Esophagus squamous epithelium (tissue), 5 donors: ENCODE results near the gene SNN. TPM values are rescaled to one million over a fixed set of nuclear protein-coding genes. Genes with fewer than 3 reads are reported as not detected.

Experiments
- DNase-seq: peaks from one replicate; lab custom pipeline; 2025; lab: John Stamatoyannopoulos, UW
- H3K27ac ChIP-seq, 4 donors: fragments of 200-600 bp; sonication (generic); one replicate each; pipeline ENCODE4 v1.5.1; 2016 to 2019; ENCODE audit warnings: mild to moderate bottlenecking in 1 of 4
- H3K27me3 ChIP-seq, 4 donors: fragments of 200-600 bp; sonication (generic); 1 replicate in 3 of 4; 2 replicates in 1 of 4; pipeline versions ENCODE4 v1.5.1 to v1.6.0; 2017 to 2021; ENCODE audit warnings: antibody characterized with exemption in 1 of 4
- H3K36me3 ChIP-seq, 3 donors: fragments of 200-600 bp; sonication (generic); one replicate each; pipeline ENCODE4 v1.5.1; 2016 to 2019
- H3K4me1 ChIP-seq, 3 donors: fragments of 200-600 bp; sonication (generic); one replicate each; pipeline ENCODE4 v1.5.1; 2017 to 2019
- H3K4me3 ChIP-seq, 4 donors: fragments of 200-600 bp; sonication (generic); 1 replicate in 3 of 4; 2 replicates in 1 of 4; pipeline ENCODE4 v1.5.1; 2016 to 2019; ENCODE audit warnings: mild to moderate bottlenecking in 2 of 4, moderate library complexity in 1 of 4
- H3K9me3 ChIP-seq, 3 donors: fragments of 200-600 bp; sonication (generic); one replicate each; pipeline ENCODE4 v1.5.1; 2016 to 2019
- POLR2A ChIP-seq, 4 donors: fragments of 450-650 bp; IDR thresholded peaks; one replicate each; pipeline ENCODE4 v1.6.1; 2017; ENCODE audit warnings: antibody characterized with exemption in 4 of 4, mild to moderate bottlenecking in 4 of 4, moderate library complexity in 3 of 4
- WGBS, 2 donors: methylation state at CpG; one replicate each; pipeline ENCODE4 v1.1.5; 2018; 5-methylcytosine and 5-hydroxymethylcytosine counted together
- intact Hi-C: fragments of 100-400 bp; cut with DNase I; formaldehyde crosslinking; loops from one replicate; pipeline ENCODE4 v1.15.0; 2022
- total RNA-seq, 4 donors: library from RNA; depleted of rRNA; stranded (reverse); fragments of >200 nt; gene quantifications; one replicate each; pipeline ENCODE4 v1.1.0, GENCODE V29; 2016
- TF ChIP-seq, protein P1 (sequence below), 6 experiments: fragments of 450-650 bp in 4 of 6; fragments of 200-600 bp in 2 of 6; sonication (generic) in 2 of 6; IDR thresholded peaks; one replicate each; pipeline ENCODE4 v1.5.1; 2016 to 2019; ENCODE audit warnings: antibody characterized with exemption in 6 of 6, mild to moderate bottlenecking in 4 of 6, moderate library complexity in 4 of 6
- donor health status: DM: yes; HTN: yes; CAD: no.

Gene SNN
- total RNA-seq, 4 donors from 2014 or later = 13.7 to 22.9 (median 17.0) TPM

DNA sequence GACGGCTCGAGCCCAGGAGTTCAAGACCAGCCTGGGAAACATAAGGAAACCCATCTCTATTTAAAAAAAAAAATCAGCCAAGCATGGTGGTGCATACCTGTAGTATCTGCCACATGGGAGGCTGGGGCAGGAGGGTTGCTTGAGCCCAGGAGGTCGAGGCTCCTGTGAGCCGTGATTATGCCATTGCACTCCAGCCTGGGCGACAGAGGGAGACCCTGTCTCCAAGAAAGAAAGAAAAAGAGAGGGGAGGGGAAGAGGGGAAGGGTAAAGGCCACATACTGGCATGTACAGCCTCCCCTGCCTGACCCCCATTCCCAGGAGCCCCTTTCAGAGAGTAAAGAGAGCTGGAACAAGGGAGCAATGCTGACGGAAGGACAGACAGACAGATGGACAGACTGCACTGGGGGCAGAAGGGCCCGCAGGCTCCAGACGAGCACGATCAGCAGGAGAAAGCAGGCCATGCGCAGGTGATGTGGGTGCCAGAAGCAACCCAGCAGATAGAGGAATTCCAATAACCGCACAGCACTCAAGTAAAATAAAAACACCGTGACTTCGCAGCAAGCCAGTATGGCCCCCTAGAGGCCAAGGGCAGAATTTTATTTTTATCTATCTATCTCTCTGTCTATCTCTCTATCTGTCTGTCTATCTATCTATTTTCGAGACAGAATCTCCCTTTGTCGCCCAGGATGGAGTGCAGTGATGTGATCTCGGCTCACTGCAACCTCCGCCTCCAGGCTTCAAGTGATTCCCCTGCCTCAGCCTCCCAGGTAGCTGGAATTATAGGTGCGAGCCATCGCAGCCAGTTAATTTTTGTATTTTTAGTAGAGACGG, 27.1 kb upstream of the SNN start:
- H3K27me3 ChIP-seq = no peaks in the 10 kb centered on the region
- no peak overlapping the region for H3K4me3 ChIP-seq
- no peaks in the 10 kb centered on the region for H3K36me3 ChIP-seq
- peak overlapping the region; percentile 80 to 95 (median 89) for H3K27ac ChIP-seq
- 32 to 38% methylated on average over 19 to 20 of the region's 20 CpGs for WGBS, 2 donors
- TF ChIP-seq POLR2A (IDR thresholded peaks at IDR 0.05) = no peak
- TF ChIP-seq, protein P1, sequence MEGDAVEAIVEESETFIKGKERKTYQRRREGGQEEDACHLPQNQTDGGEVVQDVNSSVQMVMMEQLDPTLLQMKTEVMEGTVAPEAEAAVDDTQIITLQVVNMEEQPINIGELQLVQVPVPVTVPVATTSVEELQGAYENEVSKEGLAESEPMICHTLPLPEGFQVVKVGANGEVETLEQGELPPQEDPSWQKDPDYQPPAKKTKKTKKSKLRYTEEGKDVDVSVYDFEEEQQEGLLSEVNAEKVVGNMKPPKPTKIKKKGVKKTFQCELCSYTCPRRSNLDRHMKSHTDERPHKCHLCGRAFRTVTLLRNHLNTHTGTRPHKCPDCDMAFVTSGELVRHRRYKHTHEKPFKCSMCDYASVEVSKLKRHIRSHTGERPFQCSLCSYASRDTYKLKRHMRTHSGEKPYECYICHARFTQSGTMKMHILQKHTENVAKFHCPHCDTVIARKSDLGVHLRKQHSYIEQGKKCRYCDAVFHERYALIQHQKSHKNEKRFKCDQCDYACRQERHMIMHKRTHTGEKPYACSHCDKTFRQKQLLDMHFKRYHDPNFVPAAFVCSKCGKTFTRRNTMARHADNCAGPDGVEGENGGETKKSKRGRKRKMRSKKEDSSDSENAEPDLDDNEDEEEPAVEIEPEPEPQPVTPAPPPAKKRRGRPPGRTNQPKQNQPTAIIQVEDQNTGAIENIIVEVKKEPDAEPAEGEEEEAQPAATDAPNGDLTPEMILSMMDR (IDR thresholded peaks at IDR 0.05) = peak; percentile 82 to 87 (median 87)
- no peak for DNase-seq
- intact Hi-C loops = loop anchor here (5.0 to 10.0 kb wide), 3 partner anchors 74 to 244 kb away; no protein-coding TSS in a partner anchor
- peaks cover 12 to 32% (median 19%) of the 10 kb centered on the region in 3 donors for H3K4me1 ChIP-seq
- no peaks in the 10 kb centered on the region for H3K9me3 ChIP-seq

DNA sequence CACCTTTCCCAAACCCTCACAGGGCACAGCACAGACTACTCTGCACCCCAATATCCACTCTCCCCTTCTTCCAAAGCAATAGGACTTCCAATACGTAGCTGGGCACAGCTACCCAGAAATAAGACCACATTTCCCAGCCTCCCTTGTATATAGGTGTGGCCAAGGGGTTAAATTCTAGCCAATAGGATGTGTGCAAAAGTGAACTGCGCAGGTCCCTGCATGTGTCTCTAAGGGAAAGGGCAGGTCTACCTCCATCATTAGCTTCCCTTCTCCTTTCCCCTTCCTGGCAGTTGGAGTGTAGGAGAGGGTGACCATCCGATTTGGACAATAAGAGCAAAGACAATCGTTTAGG, 25.5 kb upstream of the SNN start:
- Histone ChIP-seq H3K27me3 (no peaks in the 10 kb centered on the region), H3K27ac (no peak overlapping the region), H3K4me3 (no peak overlapping the region), H3K9me3 (no peaks in the 10 kb centered on the region), H3K36me3 (no peaks in the 10 kb centered on the region), H3K4me1 (peaks cover 12 to 24% (median 19%) of the 10 kb centered on the region in 3 donors)
- 59 to 66% methylated on average over 4 of the region's 4 CpGs for WGBS, 2 donors
- intact Hi-C loops = loop anchor here (5.0 to 10.0 kb wide), 3 partner anchors 72 to 245 kb away; no protein-coding TSS in a partner anchor
- TF ChIP-seq, protein P1 (IDR thresholded peaks at IDR 0.05) = no peak
- no peak for TF ChIP-seq POLR2A (IDR thresholded peaks at IDR 0.05)
- no peak for DNase-seq

DNA sequence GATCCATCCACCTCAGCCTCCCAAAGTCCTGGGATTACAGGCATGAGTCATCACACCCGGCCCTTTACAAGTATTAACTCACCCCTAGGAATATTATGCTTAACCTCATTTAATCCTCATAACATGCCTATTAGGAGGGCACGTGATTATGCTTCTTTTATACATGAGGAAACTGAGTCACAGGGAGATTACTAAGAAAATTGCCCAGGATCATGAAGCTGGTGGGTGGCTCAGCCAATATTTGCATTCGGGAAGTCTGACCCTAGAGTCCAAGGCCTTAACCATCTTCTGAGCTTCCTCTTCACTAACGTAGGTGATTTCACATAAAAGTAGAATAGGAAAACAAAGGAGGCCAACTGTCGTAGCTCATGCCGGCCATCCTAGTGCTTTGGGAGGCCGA, 19.0 kb upstream of the SNN start:
- WGBS, 2 donors = 54 to 67% methylated on average over 7 of the region's 7 CpGs
- no peaks in the 10 kb centered on the region for H3K9me3 ChIP-seq
- peaks cover 0 to 7% (median 0%) of the 10 kb centered on the region in 3 donors for H3K4me1 ChIP-seq
- TF ChIP-seq, protein P1 (IDR thresholded peaks at IDR 0.05) = no peak
- no peak for TF ChIP-seq POLR2A (IDR thresholded peaks at IDR 0.05)
- H3K4me3 ChIP-seq = no peak overlapping the region
- H3K27ac ChIP-seq = no peak overlapping the region
- no peaks in the 10 kb centered on the region for H3K36me3 ChIP-seq
- DNase-seq = no peak
- intact Hi-C loops = loop anchor here (10.0 kb wide), 1 partner anchor 66 kb away; no protein-coding TSS in a partner anchor
- no peaks in the 10 kb centered on the region for H3K27me3 ChIP-seq

GRCh38 chr16:11650641-11651591, 17.3 kb upstream of the SNN start:
- H3K9me3 ChIP-seq = no peaks in the 10 kb centered on the region
- DNase-seq = no peak
- no peak overlapping the region for H3K27ac ChIP-seq
- no peaks in the 10 kb centered on the region for H3K27me3 ChIP-seq
- peaks cover 0 to 7% (median 0%) of the 10 kb centered on the region in 3 donors for H3K4me1 ChIP-seq
- H3K36me3 ChIP-seq = no peaks in the 10 kb centered on the region
- H3K4me3 ChIP-seq = no peak overlapping the region
- intact Hi-C loops = no loop called here
- no peak for TF ChIP-seq POLR2A (IDR thresholded peaks at IDR 0.05)
- TF ChIP-seq, protein P1 (IDR thresholded peaks at IDR 0.05) = no peak
- WGBS, 2 donors = 69 to 72% methylated on average over 7 to 16 of the region's 18 CpGs
